Fibroblast of villous mesenchyme (primary cell): ENCODE results near the gene EN2. TPM values are rescaled to one million over a fixed set of nuclear protein-coding genes. Genes with fewer than 3 reads are reported as not detected.

ENCODE experiments used
- DNase-seq: peaks from one replicate; pipeline ENCODE4 v3.0.0-alpha.2; 2010; ENCODE audit warnings: low read depth
- H3K4me3 ChIP-seq: 2 replicates; pipeline ENCODE4 v1.5.1; 2011; ENCODE audit warnings: low read depth, mild to moderate bottlenecking, low read length
- total RNA-seq: library from RNA; depleted of rRNA; stranded (reverse); fragments of >200 nt; gene quantifications from 2 replicates; pipeline ENCODE4 v1.2.3, GENCODE V29; 2012
- TF ChIP-seq, protein P1 (sequence below): IDR thresholded peaks from 2 replicates; pipeline ENCODE4 v1.5.1; 2012; ENCODE audit warnings: low read depth, mild to moderate bottlenecking, low read length; ENCODE audit not compliant: insufficient read depth

Gene EN2
- total RNA-seq, 1 donor = not detected

DNA sequence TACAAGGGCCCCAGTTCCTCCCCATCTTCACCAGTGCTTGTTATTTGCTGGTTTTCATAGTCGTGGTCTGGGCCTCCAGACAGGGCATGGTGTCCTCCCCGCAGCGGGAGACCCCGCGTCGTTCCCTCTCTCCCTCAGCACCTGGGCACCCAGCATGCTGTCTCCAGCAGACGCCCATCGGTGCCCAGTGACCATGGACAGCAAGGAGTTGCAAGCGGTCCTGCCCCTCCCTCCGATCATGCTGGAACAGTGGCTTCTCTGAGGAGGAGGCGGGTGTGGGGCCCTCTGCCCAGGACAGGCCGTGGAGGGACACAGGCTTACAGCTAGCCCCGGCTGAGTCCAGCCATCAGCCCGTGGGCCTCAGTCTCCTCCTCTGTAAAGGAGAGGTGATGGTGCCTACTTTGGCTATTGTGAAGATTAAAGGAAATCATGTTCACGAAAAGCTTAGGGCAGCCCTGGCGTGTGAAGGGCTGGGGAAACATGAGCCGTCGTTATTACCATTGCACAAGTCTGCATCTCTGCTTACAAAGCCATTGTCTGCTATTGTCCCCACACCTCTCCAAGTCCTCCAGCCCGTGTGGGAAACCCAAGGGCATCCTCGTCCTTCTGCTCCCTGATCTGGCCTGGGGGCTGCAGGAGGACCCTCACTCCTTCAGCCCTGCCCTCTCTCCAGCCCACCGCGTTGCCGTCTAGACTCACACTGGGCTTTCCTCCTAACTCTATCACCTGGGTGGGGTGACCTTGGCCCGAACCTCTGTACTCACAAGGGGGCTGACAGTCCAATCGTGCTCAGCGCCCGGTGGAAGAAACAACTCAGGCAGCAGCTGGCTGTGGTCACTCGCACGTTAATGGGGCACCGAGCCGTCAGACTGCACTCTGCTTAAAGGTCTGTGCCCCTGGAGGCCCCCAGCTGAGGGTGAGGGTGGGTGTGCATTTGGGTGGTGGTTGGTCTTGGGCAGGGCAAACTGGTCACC, 29.9 kb downstream of the EN2 start:
- TF ChIP-seq, protein P1, sequence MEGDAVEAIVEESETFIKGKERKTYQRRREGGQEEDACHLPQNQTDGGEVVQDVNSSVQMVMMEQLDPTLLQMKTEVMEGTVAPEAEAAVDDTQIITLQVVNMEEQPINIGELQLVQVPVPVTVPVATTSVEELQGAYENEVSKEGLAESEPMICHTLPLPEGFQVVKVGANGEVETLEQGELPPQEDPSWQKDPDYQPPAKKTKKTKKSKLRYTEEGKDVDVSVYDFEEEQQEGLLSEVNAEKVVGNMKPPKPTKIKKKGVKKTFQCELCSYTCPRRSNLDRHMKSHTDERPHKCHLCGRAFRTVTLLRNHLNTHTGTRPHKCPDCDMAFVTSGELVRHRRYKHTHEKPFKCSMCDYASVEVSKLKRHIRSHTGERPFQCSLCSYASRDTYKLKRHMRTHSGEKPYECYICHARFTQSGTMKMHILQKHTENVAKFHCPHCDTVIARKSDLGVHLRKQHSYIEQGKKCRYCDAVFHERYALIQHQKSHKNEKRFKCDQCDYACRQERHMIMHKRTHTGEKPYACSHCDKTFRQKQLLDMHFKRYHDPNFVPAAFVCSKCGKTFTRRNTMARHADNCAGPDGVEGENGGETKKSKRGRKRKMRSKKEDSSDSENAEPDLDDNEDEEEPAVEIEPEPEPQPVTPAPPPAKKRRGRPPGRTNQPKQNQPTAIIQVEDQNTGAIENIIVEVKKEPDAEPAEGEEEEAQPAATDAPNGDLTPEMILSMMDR = no peak
- DNase-seq = no peak
- H3K4me3 ChIP-seq = no peak overlapping the region

DNA sequence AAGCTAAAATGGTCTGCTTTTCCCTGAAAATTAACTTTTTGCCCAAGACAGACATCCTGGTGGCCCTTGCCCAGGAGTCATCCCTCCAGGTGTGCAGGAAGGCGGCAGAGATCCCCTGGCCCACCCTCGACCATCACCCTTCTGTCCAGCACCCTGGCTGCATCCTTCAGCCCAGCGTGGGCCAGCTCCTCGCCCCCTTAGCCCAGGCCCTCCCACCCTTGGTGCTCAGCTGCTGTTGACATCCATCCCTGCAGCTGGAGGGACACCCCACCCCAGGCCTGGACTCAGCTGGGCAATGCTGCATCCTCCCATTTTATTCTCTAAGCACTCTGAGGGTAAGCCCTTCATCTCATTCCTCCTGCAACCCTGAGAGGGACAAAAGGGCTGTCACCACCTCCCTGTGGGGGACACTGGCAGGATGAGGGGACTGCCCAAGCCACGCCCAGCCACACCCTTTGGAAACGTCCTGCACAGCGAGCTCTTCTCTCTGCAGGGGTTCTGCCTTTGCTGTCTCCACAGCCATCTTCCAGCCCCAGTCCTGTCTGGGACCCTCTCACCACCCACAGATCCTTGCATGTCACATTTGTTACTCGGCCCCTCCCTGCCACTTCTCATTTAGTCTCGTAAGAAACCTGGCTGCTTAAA, 30.7 kb downstream of the EN2 start:
- DNase-seq = no peak
- TF ChIP-seq, protein P1 = no peak
- no peak overlapping the region for H3K4me3 ChIP-seq

DNA sequence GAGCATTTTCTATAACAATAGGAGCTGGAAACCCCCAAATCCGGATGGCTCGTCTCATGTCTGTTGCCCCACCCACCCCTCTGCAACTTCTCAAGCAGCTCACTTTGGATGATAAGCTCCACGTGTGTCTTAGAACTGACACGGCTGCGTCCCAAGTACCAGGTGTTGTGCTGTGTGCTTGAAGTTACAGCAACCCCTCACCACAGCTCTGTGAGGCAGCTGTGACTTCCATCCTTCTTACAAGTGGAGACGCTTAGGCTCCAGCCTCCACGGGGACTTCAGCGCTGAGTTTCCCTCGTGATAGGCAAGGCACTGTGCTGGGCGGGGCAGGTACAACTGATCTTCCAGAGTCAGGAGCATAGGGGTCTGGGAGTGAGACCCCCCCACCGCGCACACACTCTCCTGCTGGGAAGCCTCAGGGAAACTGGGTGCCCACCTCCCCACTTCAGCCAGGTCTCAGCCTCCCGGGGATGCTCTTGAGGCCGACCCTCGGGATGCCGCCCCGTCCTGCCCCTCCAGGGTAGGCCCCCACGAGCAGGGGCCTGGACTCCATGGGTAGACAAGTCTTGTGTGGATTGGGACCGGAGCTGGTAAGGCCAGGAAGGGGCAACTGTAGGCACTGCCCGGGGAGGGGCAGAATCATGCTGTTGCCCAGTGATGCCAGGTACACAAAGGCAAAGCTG, 31.4 kb downstream of the EN2 start:
- no peak overlapping the region for H3K4me3 ChIP-seq
- DNase-seq = no peak
- TF ChIP-seq, protein P1 = no peak

DNA sequence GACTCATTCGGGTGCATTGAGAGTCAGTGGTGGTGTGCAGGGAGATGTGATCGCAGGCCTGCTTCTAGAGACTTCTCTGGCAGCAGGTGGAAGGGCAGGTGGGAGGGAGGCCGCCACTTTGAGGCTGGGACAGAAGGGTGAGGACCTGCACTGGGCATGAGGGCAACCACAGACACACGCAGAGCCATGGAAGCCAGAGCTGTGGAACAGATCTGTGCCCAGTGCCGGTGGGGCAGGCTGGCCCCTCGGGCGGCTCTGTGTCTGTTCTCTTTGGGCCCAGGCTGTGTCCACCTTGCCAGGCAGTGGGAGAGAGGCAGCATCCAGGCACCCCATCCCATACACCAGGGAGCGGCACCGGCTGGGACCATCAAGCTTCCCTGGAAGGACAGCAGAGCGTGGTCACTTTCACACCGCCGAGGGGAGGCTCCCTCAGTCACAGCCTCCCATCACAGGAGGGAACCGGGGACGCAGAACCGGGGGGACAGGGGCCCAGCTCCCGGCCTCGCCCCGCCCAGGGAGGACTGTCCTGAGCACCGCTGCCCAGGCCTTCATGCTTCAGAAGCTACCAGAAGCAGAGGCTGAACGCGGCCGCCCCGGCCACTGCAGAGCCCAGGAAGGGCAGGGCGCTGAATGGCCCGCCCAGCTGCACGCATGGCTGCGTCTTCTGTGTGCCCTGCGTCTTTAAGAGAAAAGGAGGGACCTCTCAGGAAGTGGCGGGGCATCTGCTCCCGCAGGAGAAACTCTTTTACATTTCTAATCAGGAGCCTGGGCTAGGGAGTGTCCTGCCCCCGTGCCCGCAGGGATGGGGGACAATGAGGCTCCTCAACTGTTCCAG, 32.1 kb downstream of the EN2 start:
- no peak overlapping the region for H3K4me3 ChIP-seq
- no peak for DNase-seq
- TF ChIP-seq, protein P1 = no peak

DNA sequence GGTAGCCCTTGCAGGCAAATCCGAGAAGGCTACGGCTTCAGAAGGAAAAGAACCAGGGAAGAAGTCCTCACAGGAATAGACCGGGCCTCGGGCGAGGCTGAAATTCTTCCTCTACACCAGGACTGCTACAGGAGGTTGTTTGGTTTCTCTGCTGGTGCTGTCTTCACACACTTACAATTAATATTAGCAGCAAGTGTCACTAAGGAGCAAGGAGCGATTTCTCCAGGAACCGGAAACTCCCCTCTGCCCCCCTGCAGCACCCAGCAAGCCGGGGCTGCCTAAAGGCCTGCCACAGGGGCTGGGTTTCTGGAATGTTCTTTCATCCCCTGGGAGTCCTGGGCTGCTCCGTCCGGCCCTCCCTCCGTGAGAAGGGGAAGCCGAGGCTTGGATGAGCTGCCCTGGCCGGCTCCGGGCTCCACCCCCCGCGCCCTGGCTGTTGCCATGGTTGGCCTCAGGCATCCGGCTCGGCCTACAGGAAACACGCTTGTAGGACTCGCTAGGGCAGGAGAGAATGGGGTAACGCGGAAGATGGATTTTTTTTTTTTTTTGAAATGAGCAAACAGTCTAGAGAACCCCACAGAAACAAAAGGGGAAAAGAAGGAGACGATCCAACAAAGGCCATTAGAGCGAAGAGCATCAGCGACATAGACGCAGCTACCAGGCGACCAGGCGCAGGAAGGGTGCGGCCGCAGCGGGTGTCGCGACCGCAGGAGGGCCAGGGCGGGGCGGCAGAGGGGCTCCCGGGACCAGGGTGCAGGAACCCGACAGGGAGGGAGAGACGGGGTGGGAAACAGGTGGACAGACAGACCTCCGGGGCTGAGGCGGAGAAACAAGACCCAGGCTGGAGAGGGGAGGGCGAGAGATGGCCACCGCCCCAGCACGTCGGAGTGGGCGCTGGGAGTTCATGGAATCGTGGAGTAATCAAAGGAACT, 33.0 kb downstream of the EN2 start:
- DNase-seq = no peak
- peak overlapping the region; percentile 12 for H3K4me3 ChIP-seq
- TF ChIP-seq, protein P1 = no peak
